Measurements from ENCODE around the gene ENPEP.

DNA sequence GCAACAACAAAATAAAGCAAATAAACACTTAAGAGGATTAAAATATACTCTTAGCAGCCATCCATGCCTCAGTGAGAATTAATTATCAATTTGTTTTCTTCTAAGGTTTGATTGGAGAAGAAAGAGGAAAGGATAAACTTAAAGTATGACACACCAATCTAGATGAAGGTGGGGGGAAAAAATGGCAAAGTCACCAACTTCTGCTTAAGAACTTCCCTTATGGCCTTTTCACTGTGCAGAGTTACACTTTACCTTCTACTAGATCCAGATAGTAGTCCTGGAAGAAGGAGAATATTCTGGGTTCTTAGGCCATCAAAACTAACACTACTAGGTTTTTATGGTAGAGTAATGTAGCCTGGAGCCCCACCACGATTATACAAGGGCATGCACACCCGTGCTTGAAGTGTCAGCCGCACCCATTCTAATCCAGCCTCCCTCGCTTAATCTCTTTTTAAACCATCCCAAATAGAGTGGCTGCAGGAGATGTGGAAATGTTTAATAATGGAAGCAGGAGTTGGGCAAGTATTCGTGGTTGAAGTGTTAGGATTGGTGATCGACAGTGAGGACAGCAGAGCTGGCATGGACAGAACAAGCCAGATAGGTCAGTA lies 14.1 kb downstream of the ENPEP start:
- TF ChIP-seq, protein P1, sequence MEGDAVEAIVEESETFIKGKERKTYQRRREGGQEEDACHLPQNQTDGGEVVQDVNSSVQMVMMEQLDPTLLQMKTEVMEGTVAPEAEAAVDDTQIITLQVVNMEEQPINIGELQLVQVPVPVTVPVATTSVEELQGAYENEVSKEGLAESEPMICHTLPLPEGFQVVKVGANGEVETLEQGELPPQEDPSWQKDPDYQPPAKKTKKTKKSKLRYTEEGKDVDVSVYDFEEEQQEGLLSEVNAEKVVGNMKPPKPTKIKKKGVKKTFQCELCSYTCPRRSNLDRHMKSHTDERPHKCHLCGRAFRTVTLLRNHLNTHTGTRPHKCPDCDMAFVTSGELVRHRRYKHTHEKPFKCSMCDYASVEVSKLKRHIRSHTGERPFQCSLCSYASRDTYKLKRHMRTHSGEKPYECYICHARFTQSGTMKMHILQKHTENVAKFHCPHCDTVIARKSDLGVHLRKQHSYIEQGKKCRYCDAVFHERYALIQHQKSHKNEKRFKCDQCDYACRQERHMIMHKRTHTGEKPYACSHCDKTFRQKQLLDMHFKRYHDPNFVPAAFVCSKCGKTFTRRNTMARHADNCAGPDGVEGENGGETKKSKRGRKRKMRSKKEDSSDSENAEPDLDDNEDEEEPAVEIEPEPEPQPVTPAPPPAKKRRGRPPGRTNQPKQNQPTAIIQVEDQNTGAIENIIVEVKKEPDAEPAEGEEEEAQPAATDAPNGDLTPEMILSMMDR (CRISPR knock-in tag; IDR thresholded peaks at IDR 0.05), result no peak
- TF ChIP-seq GZF1 (CRISPR knock-in tag; IDR thresholded peaks at IDR 0.05), result no peak
- TF ChIP-seq, protein P2, sequence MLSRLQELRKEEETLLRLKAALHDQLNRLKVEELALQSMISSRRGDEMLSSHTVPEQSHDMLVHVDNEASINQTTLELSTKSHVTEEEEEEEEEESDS (CRISPR knock-in tag; IDR thresholded peaks at IDR 0.05; ENCODE audit: borderline replicate concordance), result no peak

Data from HepG2 (cell line).